PFSK-1 (cell line): ENCODE measurements around the gene CST11.

ENCODE experiments used
- FOXP2 ChIP-seq: optimal IDR thresholded peaks from 2 replicates; pipeline ENCODE3; 2011; ENCODE audit warnings: borderline replicate concordance, control low read depth, inconsistent platforms; ENCODE audit not compliant: insufficient read depth; ENCODE audit errors: extremely low read length, extremely low read depth
- POLR2AphosphoS5 ChIP-seq: IDR thresholded peaks from 2 replicates; pipeline ENCODE4 v1.6.1; 2012; ENCODE audit warnings: low read depth, mild to moderate bottlenecking, control low read depth, low read length, moderate library complexity
- REST ChIP-seq, 2 experiments: IDR thresholded peaks; 2 replicates each; pipeline versions ENCODE4 v1.6.1 to v1.8.0; 2011 to 2012; ENCODE audit warnings: low read depth in 2 of 2, low read length in 2 of 2, control low read depth in 1 of 2, inconsistent platforms in 1 of 2, mild to moderate bottlenecking in 1 of 2, moderate library complexity in 1 of 2; ENCODE audit not compliant: insufficient read depth in 1 of 2
- SIN3A ChIP-seq: IDR thresholded peaks from 2 replicates; pipeline ENCODE4 v1.6.1; 2012; ENCODE audit warnings: mild to moderate bottlenecking, low read length, moderate library complexity, borderline replicate concordance; ENCODE audit not compliant: insufficient read depth
- TAF1 ChIP-seq: IDR thresholded peaks from 2 replicates; pipeline ENCODE4 v1.6.1; 2012; ENCODE audit warnings: low read length, control low read depth, borderline replicate concordance; ENCODE audit not compliant: insufficient read depth

The CST11 gene

DNA sequence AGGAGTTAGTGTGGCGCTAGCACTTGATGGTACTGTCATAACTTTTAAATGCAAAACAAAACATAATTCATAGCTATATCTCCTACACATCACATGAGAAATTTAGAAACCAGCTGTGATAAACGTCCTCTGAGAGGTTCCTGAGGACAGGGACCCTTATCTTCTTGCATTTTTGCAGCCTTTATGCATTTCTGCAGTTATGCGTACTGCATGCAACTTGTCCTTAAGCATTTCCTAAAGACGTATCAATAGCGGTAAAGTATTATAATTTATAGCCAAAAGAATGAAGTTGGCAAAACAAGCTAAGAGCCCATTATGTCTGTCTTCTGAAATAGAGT, 33.0 kb downstream of the CST11 start:
- no peak for TF ChIP-seq REST (IDR thresholded peaks at IDR 0.05; ENCODE audit: insufficient read depth in 1 of 2, low read depth in 2 of 2, low read length in 2 of 2)
- TF ChIP-seq SIN3A = no peak
- no peak for TF ChIP-seq FOXP2
- TF ChIP-seq POLR2AphosphoS5 = no peak
- TF ChIP-seq TAF1 = no peak

- TF ChIP-seq REST (IDR thresholded peaks at IDR 0.05; ENCODE audit: insufficient read depth in 1 of 2, low read depth in 2 of 2, low read length in 2 of 2) (no peak), SIN3A (no peak), TAF1 (no peak), FOXP2 (no peak), POLR2AphosphoS5 (no peak)
These were observed 34.8 kb downstream of the CST11 start for GRCh38 chr20:23417861-23418260.

DNA sequence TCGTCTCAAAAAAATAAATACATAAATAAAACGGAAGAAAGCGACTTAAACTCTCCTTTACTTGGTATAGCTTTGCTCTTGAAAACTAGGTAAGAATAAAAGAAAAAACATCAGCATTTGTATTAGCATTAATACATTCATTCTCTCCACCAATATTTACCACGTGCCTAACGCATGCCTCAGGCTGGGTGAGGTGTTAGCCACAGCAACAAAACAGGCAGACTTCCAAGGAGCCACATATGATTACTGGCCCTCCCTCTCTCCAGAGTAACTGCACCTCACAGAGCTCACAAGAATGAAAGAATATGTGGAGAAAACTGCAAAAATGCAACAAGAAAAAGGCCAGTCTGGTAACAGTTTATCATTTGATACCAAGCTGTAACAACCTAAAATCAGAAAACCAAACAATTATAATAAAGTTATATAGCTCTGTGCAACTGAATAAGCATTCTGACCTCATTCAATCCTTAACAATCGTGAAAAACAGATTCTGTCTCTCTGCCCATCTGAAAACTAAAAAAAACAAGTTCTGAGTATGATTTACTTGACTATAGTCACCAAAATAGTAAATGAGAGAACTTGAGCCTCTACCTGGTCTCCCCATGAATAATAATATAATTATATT, 36.6 kb downstream of the CST11 start:
- no peak for TF ChIP-seq POLR2AphosphoS5
- no peak for TF ChIP-seq FOXP2
- no peak for TF ChIP-seq REST (IDR thresholded peaks at IDR 0.05; ENCODE audit: insufficient read depth in 1 of 2, low read depth in 2 of 2, low read length in 2 of 2)
- no peak for TF ChIP-seq SIN3A
- TF ChIP-seq TAF1 = no peak

- TF ChIP-seq FOXP2 (no peak), SIN3A (no peak), TAF1 (no peak), POLR2AphosphoS5 (no peak)
These were observed 37.1 kb downstream of the CST11 start for GRCh38 chr20:23415555-23415954.

DNA sequence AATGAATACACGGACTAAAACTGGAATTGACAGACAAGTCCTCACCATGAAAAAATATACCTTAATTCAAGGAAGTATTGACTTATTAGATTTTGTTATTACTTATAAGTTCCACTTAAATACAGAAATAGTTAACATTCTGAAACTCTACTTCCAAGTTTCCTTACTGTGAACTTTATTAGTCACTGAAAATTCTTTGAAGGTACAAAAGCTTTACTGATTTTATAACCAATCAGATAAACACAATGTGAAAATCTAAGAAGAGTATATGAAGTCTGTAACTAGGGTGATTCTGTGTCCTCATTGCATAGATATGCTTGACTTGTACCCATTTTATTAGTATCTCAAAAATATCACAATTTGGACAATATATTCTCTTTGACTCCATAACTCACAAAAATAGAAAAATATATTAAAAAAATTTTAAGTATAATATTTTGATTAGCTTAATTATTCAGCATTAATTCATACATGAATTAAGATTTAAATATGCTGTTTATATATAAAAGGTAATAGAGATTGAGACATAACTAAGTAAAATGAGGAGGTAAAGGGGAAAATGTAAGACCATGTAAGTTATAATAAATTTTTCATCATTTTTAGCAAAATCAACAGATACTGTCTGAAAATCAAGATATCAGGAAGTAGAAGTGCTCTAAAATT, 38.0 kb downstream of the CST11 start:
- TF ChIP-seq REST (IDR thresholded peaks at IDR 0.05; ENCODE audit: insufficient read depth in 1 of 2, low read depth in 2 of 2, low read length in 2 of 2) (no peak), TAF1 (no peak), POLR2AphosphoS5 (no peak), FOXP2 (no peak), SIN3A (no peak)
